HG03469 (cell line): ENCODE results near the gene APBB1.

ENCODE experiments used
- ATAC-seq: cut with Tn5 transposase; IDR thresholded peaks from one replicate; pipeline ENCODE4 v1.9.1; 2021; ENCODE audit warnings: mild to moderate bottlenecking, moderate library complexity, moderate number of reproducible peaks; ENCODE audit not compliant: unreplicated experiment

The APBB1 gene

DNA sequence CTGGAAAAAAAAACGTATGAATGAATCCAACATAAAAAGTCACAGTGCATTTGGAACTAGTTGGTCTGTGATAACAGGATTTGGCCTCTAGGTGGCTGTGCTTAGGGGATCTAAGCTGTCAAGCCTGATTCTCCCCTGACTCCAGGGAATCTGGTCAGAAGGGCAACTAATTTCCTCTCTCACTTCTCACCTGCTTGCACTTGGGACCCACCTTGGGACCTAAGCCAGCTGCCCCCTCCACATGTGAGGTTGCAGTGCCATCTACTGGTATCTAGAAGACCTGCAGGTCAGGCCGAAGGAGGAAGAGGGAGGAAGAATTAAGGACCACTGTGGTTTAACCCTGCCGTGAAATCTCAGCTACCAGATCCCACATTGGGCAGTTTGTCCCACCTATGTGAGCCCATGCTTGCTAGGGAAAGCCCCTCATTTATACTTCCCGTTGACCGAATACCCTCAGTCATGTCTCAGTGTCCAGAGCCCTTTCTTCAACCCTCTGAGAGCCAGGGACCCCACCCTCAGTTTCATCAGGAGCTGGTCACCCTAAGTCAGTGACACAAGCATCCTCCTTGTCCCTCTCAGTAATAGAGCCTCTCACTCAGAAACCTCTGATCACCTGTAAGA is 65.4 kb downstream of the APBB1 start:
- ATAC-seq, result peak; percentile 70

DNA sequence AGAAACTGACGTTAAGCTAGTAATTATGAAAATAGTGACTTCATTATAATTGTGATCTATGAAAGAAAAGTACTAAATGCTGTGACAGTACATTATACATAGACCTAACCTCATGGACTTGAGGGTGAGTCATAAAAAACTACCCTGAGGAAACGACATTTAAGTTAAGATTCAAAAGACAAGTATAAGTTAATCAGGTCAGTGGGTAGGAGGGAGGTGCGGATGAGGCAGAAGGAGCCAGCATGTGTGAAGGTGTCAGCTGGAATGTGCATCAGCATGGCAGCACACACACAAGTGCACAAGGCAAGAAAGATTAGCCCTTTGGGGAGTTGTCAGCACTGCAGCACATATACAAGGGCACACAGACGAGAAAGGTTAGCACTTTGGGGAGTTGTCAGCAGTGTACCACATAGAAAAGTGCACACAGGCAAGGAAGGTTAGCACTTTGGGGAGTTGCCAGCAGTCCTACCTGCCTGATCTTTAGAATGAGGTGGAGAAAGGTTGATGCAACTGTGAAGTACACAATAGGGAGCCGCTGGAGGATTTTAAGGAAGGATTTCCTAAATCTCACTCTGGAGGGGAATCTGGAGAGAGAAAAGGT is 67.0 kb downstream of the APBB1 start:
- ATAC-seq, result no peak

DNA sequence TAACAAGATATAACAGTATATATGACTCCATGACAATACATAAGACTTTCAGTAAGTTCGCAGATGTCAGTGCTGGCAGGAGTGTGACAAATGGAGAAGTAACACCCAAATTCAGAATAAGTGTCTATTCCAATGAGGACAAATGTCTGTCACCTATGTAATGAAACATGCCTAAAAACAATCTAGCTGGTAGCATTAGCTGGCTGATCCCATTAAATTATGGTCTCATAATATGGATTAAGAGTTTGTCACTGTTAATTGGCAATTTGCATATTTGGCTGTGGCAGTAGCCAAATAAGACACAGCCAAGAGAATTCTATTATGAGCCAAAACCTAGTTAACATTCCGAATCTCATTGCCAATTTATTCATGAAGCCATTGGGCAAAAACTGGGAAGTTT is 68.4 kb downstream of the APBB1 start:
- no peak for ATAC-seq

DNA sequence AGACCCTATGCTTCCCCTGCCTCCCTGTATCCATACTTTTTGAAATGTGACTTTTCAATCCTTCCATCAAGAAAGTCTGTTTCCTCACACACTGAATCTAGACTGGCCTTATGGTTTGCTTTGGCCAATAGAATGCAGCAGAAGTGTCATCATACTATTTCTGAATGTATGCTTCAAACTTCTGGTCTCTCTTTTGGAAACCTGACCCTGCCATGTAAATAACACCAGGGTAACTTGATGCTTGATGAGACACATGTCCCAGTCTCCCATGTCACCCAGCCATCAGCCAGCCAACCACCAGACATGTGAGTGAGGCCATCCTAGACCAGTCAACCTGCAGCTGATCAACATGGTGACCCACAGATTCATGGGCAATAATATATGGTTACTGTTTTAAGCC is 68.9 kb downstream of the APBB1 start:
- ATAC-seq, result no peak

DNA sequence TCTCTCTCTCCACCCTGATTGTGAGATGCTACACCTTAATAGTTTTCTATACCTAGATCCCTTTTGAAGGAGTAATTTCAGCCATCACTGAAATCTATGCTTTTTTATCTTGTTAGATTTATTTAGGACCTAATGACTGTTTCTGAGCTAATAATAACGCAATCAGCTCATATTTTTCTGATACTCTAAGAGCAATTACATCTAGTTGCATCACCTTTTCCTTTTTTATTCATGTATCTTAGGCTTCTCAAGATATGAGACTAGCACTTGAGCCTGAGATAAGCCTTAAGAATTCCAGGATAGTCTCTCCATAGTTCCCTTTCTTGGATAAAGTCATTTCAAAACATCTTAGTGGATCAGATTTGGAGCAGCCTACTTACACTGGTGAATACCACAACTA is 73.5 kb downstream of the APBB1 start:
- ATAC-seq, result no peak
